GM12892 (cell line): ENCODE data around the gene PCP2. TPM values are rescaled to one million over a fixed set of nuclear protein-coding genes. Genes with fewer than 3 reads are reported as not detected.

Source experiments
- DNase-seq: peaks from one replicate; pipeline ENCODE4 v3.0.0; 2011; ENCODE audit not compliant: insufficient read length
- FAIRE-seq: peaks from 2 replicates; lab custom pipeline; 2011; peaks lifted over from hg19 to GRCh38; lab: Jason Lieb, UNC
- POLR2A ChIP-seq: IDR thresholded peaks from 2 replicates; pipeline ENCODE4 v1.6.1; 2011; ENCODE audit warnings: low read depth, low read length, control low read depth
- POLR2AphosphoS5 ChIP-seq: IDR thresholded peaks from 2 replicates; pipeline ENCODE4 v1.6.1; 2011; ENCODE audit warnings: low read depth, low read length, control low read depth
- TAF1 ChIP-seq: IDR thresholded peaks from 2 replicates; pipeline ENCODE4 v1.6.1; 2011; ENCODE audit warnings: low read depth, mild to moderate bottlenecking, control low read depth, low read length, borderline replicate concordance
- polyA plus RNA-seq: library from polyadenylated mRNA; unstranded; fragments of >200 nt; gene quantifications from one replicate; pipeline ENCODE4 v1.2.1, GENCODE V29; 2012; ENCODE audit warnings: missing spikeins, inconsistent platforms; ENCODE audit not compliant: missing spikeins

Gene PCP2
- polyA plus RNA-seq = 0.89 TPM

- DNase-seq = no peak
- TF ChIP-seq POLR2AphosphoS5 (no peak), TAF1 (no peak), POLR2A (no peak)
- no peak for FAIRE-seq
Measured at GRCh38 chr19:7633698-7634097, at the start of gene PCP2. Gene PCP2, minus strand, starts transcription at chr19:7633719. Its CDS starts 262 bp downstream, at chr19:7633457.

GRCh38 chr19:7682175-7682855 is 48.8 kb upstream of the PCP2 start:
- DNase-seq = no peak
- no peak for FAIRE-seq
- TF ChIP-seq TAF1 (no peak), POLR2AphosphoS5 (no peak), POLR2A (no peak)

- FAIRE-seq (peak; percentile 83), DNase-seq (peak; percentile 77)
- no peak for TF ChIP-seq POLR2AphosphoS5
- peak; percentile 32; the same call in 1 of the 2 replicates for TF ChIP-seq POLR2A
Measured at GRCh38 chr19:7681340-7682174, 48.0 kb upstream of the PCP2 start.

GRCh38 chr19:7680606-7681339 is 47.3 kb upstream of the PCP2 start, which contains the start of gene TRAPPC5:
Gene TRAPPC5, plus strand, starts transcription at chr19:7680833. Its CDS starts 1,421 bp downstream, at chr19:7682254.
- peak; percentile 78 for DNase-seq
- no peak for TF ChIP-seq POLR2AphosphoS5
- no peak for TF ChIP-seq TAF1
- 0 out of 2 replicates have a peak, but pooled peaks have one; percentile 27 for TF ChIP-seq POLR2A
- FAIRE-seq = peak; percentile 92

GRCh38 chr19:7679771-7680605 is 46.5 kb upstream of the PCP2 start:
- FAIRE-seq (no peak), DNase-seq (no peak)
- TF ChIP-seq POLR2AphosphoS5 (no peak), TAF1 (no peak), POLR2A (no peak)

GRCh38 chr19:7678971-7679751 is 45.6 kb upstream of the PCP2 start:
- TF ChIP-seq POLR2AphosphoS5 (no peak), TAF1 (no peak), POLR2A (no peak)
- DNase-seq (no peak), FAIRE-seq (peak; percentile 91)

GRCh38 chr19:7677669-7678311 is 44.3 kb upstream of the PCP2 start:
- FAIRE-seq (no peak), DNase-seq (no peak)
- no peak for TF ChIP-seq POLR2A
- TF ChIP-seq TAF1 = no peak
- no peak for TF ChIP-seq POLR2AphosphoS5

- DNase-seq = no peak
- TF ChIP-seq TAF1 (no peak), POLR2AphosphoS5 (no peak), POLR2A (no peak)
- FAIRE-seq = no peak
Measured at GRCh38 chr19:7676854-7677253, 43.3 kb upstream of the PCP2 start, which contains the start of gene MCEMP1. Gene MCEMP1, plus strand, starts transcription at chr19:7677090. Its CDS starts 31 bp downstream, at chr19:7677121.

GRCh38 chr19:7676376-7676775 is 42.9 kb upstream of the PCP2 start:
- FAIRE-seq (peak; percentile 17), DNase-seq (no peak)
- TF ChIP-seq POLR2AphosphoS5 (no peak), TAF1 (no peak), POLR2A (no peak)
